Heart left ventricle (tissue), 16 donors: ENCODE data around the gene FAM9A. TPM values are rescaled to one million over a fixed set of nuclear protein-coding genes. Genes with fewer than 3 reads are reported as not detected.

Experiments used
- ATAC-seq, 4 donors: fragments of 200-7000 bp; cut with Tn5 transposase; one replicate each; pipeline ENCODE4 v1.9.1; 2020 to 2022; ENCODE audit warnings: moderate library complexity in 4 of 4, mild to moderate bottlenecking in 3 of 4, moderate number of reproducible peaks in 1 of 4
- DNase-seq, 5 donors: peaks; one replicate each; pipeline ENCODE4 v3.0.0-alpha.2; 2020
- H3K27ac ChIP-seq, 12 donors: fragments of 200-600 bp; sonication (generic) in 4 of 12; one replicate each; pipeline versions ENCODE4 v1.5.0 to v1.8.0; 2016 to 2022; ENCODE audit warnings: mild to moderate bottlenecking in 2 of 12
- H3K27me3 ChIP-seq, 9 donors: fragments of 200-600 bp; sonication (generic) in 2 of 9; one replicate each; pipeline versions ENCODE4 v1.5.1 to v1.8.0; 2016 to 2022; ENCODE audit warnings: mild to moderate bottlenecking in 3 of 9
- H3K36me3 ChIP-seq, 9 donors: fragments of 200-600 bp; sonication (generic) in 2 of 9; one replicate each; pipeline versions ENCODE4 v1.5.0 to v1.8.0; 2018 to 2022; ENCODE audit warnings: mild to moderate bottlenecking in 2 of 9
- H3K4me1 ChIP-seq, 12 donors: fragments of 200-600 bp; sonication (generic) in 4 of 12; one replicate each; pipeline versions ENCODE4 v1.5.0 to v1.8.0; 2016 to 2022; ENCODE audit warnings: mild to moderate bottlenecking in 3 of 12
- H3K4me3 ChIP-seq, 12 donors: fragments of 200-600 bp; sonication (generic) in 4 of 12; one replicate each; pipeline versions ENCODE4 v1.5.0 to v1.8.0; 2017 to 2022; ENCODE audit warnings: mild to moderate bottlenecking in 9 of 12, moderate library complexity in 4 of 12
- H3K9me3 ChIP-seq, 12 donors: fragments of 200-600 bp; sonication (generic) in 4 of 12; one replicate each; pipeline versions ENCODE4 v1.5.0 to v1.8.0; 2016 to 2022; ENCODE audit warnings: mild to moderate bottlenecking in 1 of 12
- CTCF ChIP-seq, 12 donors: fragments of 200-600 bp; sonication (generic) in 4 of 12; IDR thresholded peaks; one replicate each; pipeline versions ENCODE4 v1.5.0 to v1.8.0; 2018 to 2022; ENCODE audit warnings: antibody characterized with exemption in 12 of 12, mild to moderate bottlenecking in 5 of 12
- POLR2A ChIP-seq, 2 donors: fragments of 450-650 bp; IDR thresholded peaks; one replicate each; pipeline ENCODE4 v1.6.1; 2017; ENCODE audit warnings: antibody characterized with exemption in 2 of 2, mild to moderate bottlenecking in 2 of 2, moderate library complexity in 2 of 2
- WGBS, 4 donors: extraction: QIAGEN DNeasy Blood & Tissue Kit in 2 of 4; methylation state at CpG; one replicate each; pipeline versions ENCODE4 v1.1.5 to v1.1.7; 2013 to 2018; 5-methylcytosine and 5-hydroxymethylcytosine counted together
- intact Hi-C, 10 donors: fragments of 100-400 bp; cut with DNase I; formaldehyde crosslinking; loops; one replicate each; pipeline versions ENCODE4 v1.11.1 to v1.14.2; 2022
- polyA plus RNA-seq, 2 donors: library from polyadenylated mRNA; stranded (reverse); fragments of 200-250 nt; gene quantifications; one replicate each; pipeline ENCODE4 v1.2.3, GENCODE V29; 2013
- total RNA-seq, 9 donors: library from RNA; depleted of rRNA in 2 of 9; stranded (reverse); fragments of >200 nt in 2 of 9; fragmentation: NEBNext Ultra II Directional in 3 of 9; extraction: Animal tissue kit (Norgen Biotek cat#: 25700) in 3 of 9; gene quantifications; one replicate each; pipeline versions ENCODE4 v1.1.0 to v1.2.4, GENCODE V29; 2016 to 2023
- donor health status: ischemic (EF 13 %, LVEDD 7.1; RV severe dilation, severe dysfunction).
- donor health status: healthy with polysubstance abuse.
- donor health status: DM: no; HTN: yes; CAD: no.
- donor health status: DM: no; HTN: no; CAD: no.
- donor health status: ischemic (EF 25% LVEDD 6.9; RV normal size, moderate dysfunction).
- donor health status: ischemic (EF 25% LVEDD 5.7; RV mildly dilated, moderate dysfunction).
- donor health status: healthy.
- donor health status: DM: yes; HTN: yes; CAD: no.
- donor health status: ischemic (EF 35%, LVEDD 5.7; RV mildly dilated, moderate dysfunction).
- donor health status: nonischemic (EF 11% LVEDD 7.7; RV severe dilation, severe dysfunction).
- donor health status: DM: yes; HTN: yes; CAD: no.
- donor health status: PGD.
- donor health status: ischemic (EF 29% LVEDD 5.4; RV normal size, mild dysfunction).
- donor health status: nonischemic (EF 23%, LVEDD 6.1; RV moderate dilation, normal function).

The FAM9A gene
- total and polyA plus RNA-seq, 11 donors: not detected

DNA sequence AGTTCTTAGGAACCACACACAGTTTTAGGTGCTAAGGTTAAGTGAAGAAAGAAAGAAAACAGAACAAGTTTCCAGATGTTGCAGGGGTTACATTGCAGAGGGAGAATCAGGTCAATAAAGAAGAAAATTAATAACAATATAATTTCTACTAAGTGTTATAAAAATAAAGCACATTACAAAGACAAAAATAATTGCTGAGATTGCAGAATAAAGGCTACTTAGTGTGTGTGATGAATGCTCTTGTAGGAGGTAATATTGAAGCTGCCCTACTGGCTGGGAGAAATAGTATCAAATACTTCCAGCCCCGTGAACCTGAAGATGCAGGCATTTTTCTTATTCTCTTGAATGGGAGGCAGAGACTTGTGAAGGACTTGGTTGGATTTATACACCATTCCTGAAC is 33.2 kb upstream of the FAM9A start:
- DNase-seq (no peak), ATAC-seq (no peak)
- no peaks in the 10 kb centered on the region for H3K9me3 ChIP-seq
- WGBS, 4 donors: 63 to 81% (median 69%) methylated on average over 1 of the region's 1 CpG
- H3K27ac ChIP-seq: no peak overlapping the region
- no peaks in the 10 kb centered on the region for H3K4me1 ChIP-seq
- intact Hi-C loops: no loop called here
- H3K27me3 ChIP-seq: peaks cover 0 to 29% (median 0%) of the 10 kb centered on the region in 9 donors
- H3K4me3 ChIP-seq: no peak overlapping the region
- no peak for TF ChIP-seq POLR2A (IDR thresholded peaks at IDR 0.05)
- TF ChIP-seq CTCF (IDR thresholded peaks at IDR 0.05): no peak
- no peaks in the 10 kb centered on the region for H3K36me3 ChIP-seq

GRCh38 chrX:8832582-8833378 is 31.6 kb upstream of the FAM9A start:
- Histone ChIP-seq H3K9me3 (no peaks in the 10 kb centered on the region), H3K4me3 (no peak overlapping the region), H3K4me1 (no peaks in the 10 kb centered on the region), H3K27me3 (peaks cover 0 to 32% (median 0%) of the 10 kb centered on the region in 9 donors), H3K36me3 (no peaks in the 10 kb centered on the region), H3K27ac (no peak overlapping the region)
- no peak for DNase-seq
- intact Hi-C loops: no loop called here
- 42 to 82% (median 72%) methylated on average over 4 of the region's 4 CpGs for WGBS, 4 donors
- ATAC-seq: no peak
- TF ChIP-seq POLR2A (IDR thresholded peaks at IDR 0.05): no peak

- TF ChIP-seq POLR2A (IDR thresholded peaks at IDR 0.05) (no peak), CTCF (IDR thresholded peaks at IDR 0.05) (no peak)
- intact Hi-C loops: loop anchor here in 2 of 10 donors (5.0 to 10.0 kb wide), 2 partner anchors 881 to 884 kb away; no protein-coding TSS in a partner anchor
- no peak for DNase-seq
- H3K4me3 ChIP-seq: no peak overlapping the region
- no peaks in the 10 kb centered on the region for H3K9me3 ChIP-seq
- no peaks in the 10 kb centered on the region for H3K36me3 ChIP-seq
- no peak overlapping the region for H3K27ac ChIP-seq
- H3K27me3 ChIP-seq: peaks cover 0 to 48% (median 0%) of the 10 kb centered on the region in 9 donors
- no peak for ATAC-seq
- H3K4me1 ChIP-seq: no peaks in the 10 kb centered on the region
- 90 to 98% (median 96%) methylated on average over 1 of the region's 1 CpG for WGBS, 4 donors
Observed at GRCh38 chrX:8823698-8824097, 22.5 kb upstream of the FAM9A start.

DNA sequence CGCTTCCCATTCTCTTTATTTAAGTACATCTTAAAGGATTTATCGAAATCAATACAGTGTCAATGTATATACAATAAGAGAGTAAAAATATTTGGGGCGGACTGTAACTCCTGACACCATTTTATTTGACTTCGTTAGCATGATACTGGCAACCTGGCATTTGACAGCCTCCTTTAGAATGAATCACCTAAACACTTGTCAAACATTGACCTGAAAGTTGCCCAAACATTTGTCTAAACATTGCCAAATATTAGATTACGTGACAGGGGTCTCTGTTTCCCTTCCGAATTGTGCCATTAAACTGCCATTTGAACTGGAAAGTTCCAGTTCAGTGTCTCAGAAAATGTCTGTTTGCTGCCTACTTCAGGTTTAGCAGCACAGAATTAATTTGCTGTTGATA is 20.8 kb upstream of the FAM9A start:
- H3K27ac ChIP-seq: no peak overlapping the region
- intact Hi-C loops: loop anchor here in 2 of 10 donors (5.0 to 10.0 kb wide), 2 partner anchors 883 to 885 kb away; no protein-coding TSS in a partner anchor
- H3K4me3 ChIP-seq: no peak overlapping the region
- no peak for TF ChIP-seq POLR2A (IDR thresholded peaks at IDR 0.05)
- TF ChIP-seq CTCF (IDR thresholded peaks at IDR 0.05): no peak
- 81 to 97% (median 90%) methylated on average over 6 of the region's 6 CpGs for WGBS, 4 donors
- H3K36me3 ChIP-seq: no peaks in the 10 kb centered on the region
- ATAC-seq: no peak
- H3K9me3 ChIP-seq: no peaks in the 10 kb centered on the region
- no peak for DNase-seq
- H3K4me1 ChIP-seq: no peaks in the 10 kb centered on the region
- peaks cover 0 to 39% (median 0%) of the 10 kb centered on the region in 9 donors for H3K27me3 ChIP-seq
